GM23338 (cell line): ENCODE results near the gene TCF20. TPM values are rescaled to one million over a fixed set of nuclear protein-coding genes. Genes with fewer than 3 reads are reported as not detected.

Source experiments
- ATAC-seq: fragments of 200-7000 bp; cut with Tn5 transposase; 3 replicates; pipeline ENCODE4 v1.9.1; 2020
- DNase-seq: peaks from one replicate; pipeline ENCODE4 v3.0.0-alpha.2; 2015; ENCODE audit warnings: low spot score
- H2AFZ ChIP-seq: fragments of 200-600 bp; sonication (generic); 2 replicates; pipeline ENCODE4 v1.8.0; 2016; ENCODE audit warnings: antibody characterized with exemption, mild to moderate bottlenecking, moderate library complexity
- H3F3A ChIP-seq: fragments of 200-600 bp; sonication (generic); replicated peaks from 2 replicates; pipeline ENCODE4 v1.8.0; 2017; ENCODE audit warnings: antibody characterized with exemption, mixed run types, low read depth
- H3K27ac ChIP-seq: fragments of 200-600 bp; sonication (generic); 2 replicates; pipeline ENCODE4 v1.6.1; 2016; ENCODE audit warnings: low read depth
- H3K27me3 ChIP-seq: fragments of 200-600 bp; sonication (generic); 2 replicates; pipeline ENCODE4 v1.8.0; 2016; ENCODE audit warnings: mild to moderate bottlenecking, mixed run types, moderate library complexity; ENCODE audit not compliant: insufficient read depth
- H3K36me3 ChIP-seq: fragments of 200-600 bp; sonication (generic); 2 replicates; pipeline ENCODE4 v1.8.0; 2016; ENCODE audit warnings: mild to moderate bottlenecking; ENCODE audit not compliant: insufficient read depth
- H3K4me1 ChIP-seq: fragments of 200-600 bp; sonication (generic); 2 replicates; pipeline ENCODE4 v1.8.0; 2016; ENCODE audit warnings: mild to moderate bottlenecking, moderate library complexity; ENCODE audit not compliant: insufficient read depth
- H3K4me2 ChIP-seq: fragments of 200-600 bp; sonication (generic); 2 replicates; pipeline ENCODE4 v1.7.1; 2017; ENCODE audit warnings: mixed run types
- H3K4me3 ChIP-seq: fragments of 200-600 bp; sonication (generic); 2 replicates; pipeline ENCODE4 v1.6.1; 2016; ENCODE audit warnings: mixed run types
- H3K79me2 ChIP-seq: fragments of 200-600 bp; sonication (generic); replicated peaks from 2 replicates; pipeline ENCODE4 v1.8.0; 2017; ENCODE audit warnings: mild to moderate bottlenecking; ENCODE audit not compliant: insufficient read depth
- H3K9me2 ChIP-seq: fragments of 200-600 bp; sonication (generic); 2 replicates; pipeline ENCODE4 v1.8.0; 2017; ENCODE audit not compliant: insufficient read depth
- H4K20me1 ChIP-seq: fragments of 200-600 bp; sonication (generic); replicated peaks from 2 replicates; pipeline ENCODE4 v1.8.0; 2017; ENCODE audit warnings: mild to moderate bottlenecking; ENCODE audit not compliant: insufficient read depth
- H3K27ac Mint-ChIP-seq: 2 replicates; pipeline ENCODE4 v1.8.0; 2020; ENCODE audit warnings: inconsistent platforms, mild to moderate bottlenecking, moderate library complexity, mixed read lengths
- H3K27me3 Mint-ChIP-seq: 3 replicates; pipeline ENCODE4 v1.8.0; 2022; ENCODE audit warnings: low read depth, mild to moderate bottlenecking, moderate library complexity, mixed read lengths, inconsistent platforms; ENCODE audit not compliant: insufficient read depth, poor library complexity
- H3K36me3 Mint-ChIP-seq: 3 replicates; pipeline ENCODE4 v1.8.0; 2021; ENCODE audit warnings: low read depth, mild to moderate bottlenecking, inconsistent platforms, moderate library complexity, mixed read lengths
- H3K4me1 Mint-ChIP-seq: 3 replicates; pipeline ENCODE4 v1.8.0; 2020; ENCODE audit warnings: mild to moderate bottlenecking, inconsistent platforms, mixed read lengths
- H3K4me3 Mint-ChIP-seq: 3 replicates; pipeline ENCODE4 v1.8.0; 2021; ENCODE audit warnings: moderate library complexity, mild to moderate bottlenecking, inconsistent platforms, mixed read lengths
- H3K9me3 Mint-ChIP-seq: 3 replicates; pipeline ENCODE4 v1.8.0; 2020; ENCODE audit warnings: moderate library complexity, mild to moderate bottlenecking, inconsistent platforms, mixed read lengths
- CREB1 ChIP-seq: fragments of 250-450 bp; sonication (Bioruptor Pico); IDR thresholded peaks from 2 replicates; pipeline ENCODE4 v1.5.0; 2020; ENCODE audit warnings: low read depth, mild to moderate bottlenecking, moderate library complexity
- CTCF ChIP-seq, 2 experiments: fragments of 200-600 bp in 1 of 2; sonication (generic) in 1 of 2; conservative IDR thresholded peaks; 2 replicates each; pipeline versions ENCODE4 v1.5.1 to v1.6.1; 2016 to 2017; ENCODE audit warnings: antibody characterized with exemption in 2 of 2, low read depth in 2 of 2, mild to moderate bottlenecking in 2 of 2, moderate library complexity in 1 of 2
- ETS1 ChIP-seq: IDR thresholded peaks from 2 replicates; pipeline ENCODE4 v1.6.1; 2016; ENCODE audit warnings: antibody characterized with exemption
- EZH2 ChIP-seq: fragments of 200-600 bp; sonication (generic); IDR thresholded peaks from one replicate; pipeline ENCODE4 v1.8.0; 2017; ENCODE audit warnings: antibody characterized with exemption, mild to moderate bottlenecking, low read depth; ENCODE audit not compliant: unreplicated experiment
- EZH2phosphoT487 ChIP-seq: fragments of 200-600 bp; sonication (generic); IDR thresholded peaks from one replicate; pipeline ENCODE4 v1.8.1; 2018; ENCODE audit warnings: antibody characterized with exemption; ENCODE audit not compliant: unreplicated experiment
- JUNB ChIP-seq: IDR thresholded peaks from one replicate; pipeline ENCODE4 v1.6.1; 2016; ENCODE audit warnings: antibody characterized with exemption; ENCODE audit not compliant: unreplicated experiment
- NANOG ChIP-seq: IDR thresholded peaks from 2 replicates; pipeline ENCODE4 v1.6.1; 2016; ENCODE audit warnings: antibody characterized with exemption, borderline replicate concordance
- POLR2AphosphoS5 ChIP-seq: IDR thresholded peaks from 2 replicates; pipeline ENCODE4 v1.6.1; 2016; ENCODE audit warnings: antibody characterized with exemption, low read depth
- REST ChIP-seq: IDR thresholded peaks from one replicate; pipeline ENCODE4 v1.6.1; 2018; ENCODE audit warnings: antibody characterized with exemption; ENCODE audit not compliant: unreplicated experiment
- STAT1 ChIP-seq: IDR thresholded peaks from one replicate; pipeline ENCODE4 v1.6.1; 2016; ENCODE audit warnings: antibody characterized with exemption; ENCODE audit not compliant: unreplicated experiment
- ZNF114 ChIP-seq: fragments of 250-450 bp; sonication (Bioruptor Pico); IDR thresholded peaks from 2 replicates; pipeline ENCODE4 v1.5.0; 2020; ENCODE audit warnings: mild to moderate bottlenecking, moderate library complexity
- ZNF331 ChIP-seq: fragments of 250-450 bp; sonication (Bioruptor Pico); IDR thresholded peaks from 2 replicates; pipeline ENCODE4 v1.5.0; 2020; ENCODE audit warnings: low read depth, mild to moderate bottlenecking, moderate library complexity
- ZNF462 ChIP-seq: fragments of 250-450 bp; sonication (Bioruptor Pico); IDR thresholded peaks from 2 replicates; pipeline ENCODE4 v1.5.0; 2020; ENCODE audit warnings: mild to moderate bottlenecking, moderate library complexity
- polyA plus RNA-seq: library from polyadenylated mRNA; unstranded; fragments of >200 nt; fragmentation: Nextera tagmentation; extraction: Ambion mirVana; gene quantifications from 2 replicates; pipeline ENCODE4 v1.2.1, GENCODE V29; 2016
- total RNA-seq: library from RNA; depleted of rRNA; stranded (reverse); fragments of >200 nt; shearing (Covaris generic); gene quantifications from 2 replicates; pipeline ENCODE4 v1.2.3, GENCODE V29; 2014

TCF20 gene
- total and polyA plus RNA-seq, 2 experiments from 2014 or later = 6.4 to 68.7 TPM

GRCh38 chr22:42286205-42286604, 15.8 kb upstream of the TCF20 start:
- DNase-seq (no peak), ATAC-seq (no peak)
- Histone ChIP-seq H3F3A (no peaks in the 10 kb centered on the region), H3K36me3 (no peaks in the 10 kb centered on the region), H3K27ac (no peak overlapping the region), H3K9me2 (no peaks in the 10 kb centered on the region), H3K4me3 (no peak overlapping the region), H3K4me2 (no peak overlapping the region), H3K27me3 (peaks cover 47% of the 10 kb centered on the region), H4K20me1 (peaks cover 9% of the 10 kb centered on the region), H2AFZ (no peak overlapping the region), H3K4me1 (peaks cover 14% of the 10 kb centered on the region), H3K79me2 (no peaks in the 10 kb centered on the region)
- no peak overlapping the region for H3K27ac Mint-ChIP-seq
- no peaks in the 10 kb centered on the region; the same call in 2 of the 3 replicates for H3K9me3 Mint-ChIP-seq
- TF ChIP-seq REST (no peak), ZNF331 (no peak), CTCF (conservative IDR thresholded peaks at IDR 0.05; ENCODE audit: low read depth in 2 of 2) (no peak), NANOG (no peak), ZNF462 (CRISPR knock-in tag) (no peak), POLR2AphosphoS5 (no peak), EZH2phosphoT487 (no peak), JUNB (no peak), EZH2 (no peak), ZNF114 (no peak), ETS1 (no peak), STAT1 (no peak), CREB1 (CRISPR knock-in tag) (no peak)
- H3K4me1 Mint-ChIP-seq = peaks cover 18% of the 10 kb centered on the region
- peaks cover 31% of the 10 kb centered on the region for H3K27me3 Mint-ChIP-seq
- no peak overlapping the region for H3K4me3 Mint-ChIP-seq
- H3K36me3 Mint-ChIP-seq = no peaks in the 10 kb centered on the region
